GM12872 (cell line): ENCODE data around the gene TP53BP2.

Source experiments
- CTCF ChIP-seq: IDR thresholded peaks from 3 replicates; pipeline ENCODE4 v1.5.1; 2011; ENCODE audit warnings: low read depth, mild to moderate bottlenecking, low read length, moderate library complexity; ENCODE audit not compliant: insufficient read depth

The TP53BP2 gene

GRCh38 chr1:223845810-223846682, at the start of gene TP53BP2:
TP53BP2 (minus strand) TSS chr1:223845947; CDS start chr1:223845680, 267 bp downstream.
- peak; percentile 58 for TF ChIP-seq CTCF

GRCh38 chr1:223887747-223888418, 42.1 kb upstream of the TP53BP2 start:
- no peak for TF ChIP-seq CTCF

- no peak for TF ChIP-seq CTCF
Measured at GRCh38 chr1:223886516-223886921, 40.8 kb upstream of the TP53BP2 start.

GRCh38 chr1:223885614-223886013, 39.9 kb upstream of the TP53BP2 start:
- TF ChIP-seq CTCF: no peak

GRCh38 chr1:223878598-223879325, 33.0 kb upstream of the TP53BP2 start:
- TF ChIP-seq CTCF: no peak

- no peak for TF ChIP-seq CTCF
Measured at GRCh38 chr1:223877804-223878203, 32.1 kb upstream of the TP53BP2 start.

- no peak for TF ChIP-seq CTCF
Measured at GRCh38 chr1:223876590-223876989, 30.8 kb upstream of the TP53BP2 start.
